Loucy (cell line): ENCODE results near the gene PCSK9.

Experiments used
- H2AFZ ChIP-seq: fragments of 200-600 bp; sonication (generic); 2 replicates; pipeline ENCODE4 v1.6.0; 2016; ENCODE audit warnings: antibody characterized with exemption, mild to moderate bottlenecking, low read length, moderate library complexity
- H3F3A ChIP-seq: fragments of 200-600 bp; 2 replicates; pipeline ENCODE4 v1.6.0; 2016; ENCODE audit warnings: antibody characterized with exemption, low read depth, mild to moderate bottlenecking
- H3K27me3 ChIP-seq: fragments of 200-600 bp; sonication (generic); 2 replicates; pipeline ENCODE4 v1.6.1; 2014; ENCODE audit warnings: low read length, mild to moderate bottlenecking; ENCODE audit not compliant: insufficient read depth, poor library complexity, severe bottlenecking
- H3K36me3 ChIP-seq: fragments of 200-600 bp; sonication (generic); 2 replicates; pipeline ENCODE4 v1.6.1; 2016; ENCODE audit warnings: low read length; ENCODE audit not compliant: insufficient read depth
- H3K4me1 ChIP-seq: fragments of 200-600 bp; sonication (generic); 2 replicates; pipeline ENCODE4 v1.5.1; 2014; ENCODE audit warnings: low read length, mild to moderate bottlenecking; ENCODE audit not compliant: insufficient read depth, poor library complexity, severe bottlenecking
- H3K4me2 ChIP-seq: fragments of 200-600 bp; sonication (generic); 2 replicates; pipeline ENCODE4 v1.6.0; 2014; ENCODE audit warnings: antibody characterized with exemption, low read length, low read depth, mild to moderate bottlenecking; ENCODE audit not compliant: poor library complexity, severe bottlenecking
- H3K4me3 ChIP-seq: fragments of 200-600 bp; sonication (generic); 2 replicates; pipeline ENCODE4 v1.5.1; 2014; ENCODE audit warnings: low read length, mild to moderate bottlenecking, mixed read lengths; ENCODE audit not compliant: poor library complexity, severe bottlenecking
- H3K79me2 ChIP-seq: fragments of 200-600 bp; sonication (generic); 2 replicates; pipeline ENCODE4 v1.6.1; 2014; ENCODE audit warnings: low read length; ENCODE audit not compliant: insufficient read depth
- H3K9ac ChIP-seq: fragments of 200-600 bp; sonication (generic); 2 replicates; pipeline ENCODE4 v1.6.0; 2014; ENCODE audit warnings: mild to moderate bottlenecking, low read depth, low read length, moderate library complexity; ENCODE audit not compliant: poor library complexity, severe bottlenecking
- H3K9me2 ChIP-seq: fragments of 200-600 bp; sonication (generic); replicated peaks from 2 replicates; pipeline ENCODE4 v1.6.1; 2016; ENCODE audit warnings: low read depth, low read length, mixed read lengths
- H3K9me3 ChIP-seq: fragments of 200-600 bp; sonication (generic); 2 replicates; pipeline ENCODE4 v1.6.1; 2014; ENCODE audit warnings: mild to moderate bottlenecking, antibody characterized with exemption, low read length, low read depth; ENCODE audit not compliant: insufficient read depth
- H4K20me1 ChIP-seq: fragments of 200-600 bp; sonication (generic); 2 replicates; pipeline ENCODE4 v1.6.0; 2014; ENCODE audit warnings: antibody characterized with exemption, low read length, mild to moderate bottlenecking; ENCODE audit not compliant: insufficient read depth, poor library complexity, severe bottlenecking
- CTCF ChIP-seq: fragments of 200-600 bp; sonication (generic); conservative IDR thresholded peaks from 2 replicates; pipeline ENCODE4 v1.5.1; 2014; ENCODE audit warnings: mild to moderate bottlenecking, antibody characterized with exemption, low read length
- EZH2phosphoT487 ChIP-seq: fragments of 200-600 bp; IDR thresholded peaks from 2 replicates; pipeline ENCODE4 v1.6.1; 2018; ENCODE audit warnings: antibody characterized with exemption, mild to moderate bottlenecking, moderate library complexity, borderline replicate concordance

Gene PCSK9

DNA sequence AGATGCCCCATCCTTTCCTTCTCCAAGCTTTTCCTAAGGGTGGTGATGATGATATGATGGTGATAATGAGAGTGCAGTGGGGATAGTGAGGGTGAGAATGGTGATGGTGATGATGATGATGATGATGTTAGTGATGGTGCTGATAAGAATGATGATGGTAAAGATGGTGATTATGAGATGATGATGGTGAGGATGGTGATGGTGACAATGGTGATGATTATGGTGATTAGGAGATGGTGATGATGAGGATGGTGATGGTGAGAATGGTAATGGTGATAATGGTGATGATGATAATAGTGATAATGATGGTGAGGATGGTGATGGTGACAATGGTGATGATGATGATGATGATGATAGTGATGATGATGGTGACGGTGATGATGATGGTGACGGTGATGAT is 36.7 kb upstream of the PCSK9 start:
- H3F3A ChIP-seq: no peaks in the 10 kb centered on the region
- H3K4me2 ChIP-seq: no peak overlapping the region
- no peak overlapping the region for H3K4me3 ChIP-seq
- H3K27me3 ChIP-seq: no peaks in the 10 kb centered on the region
- H3K79me2 ChIP-seq: no peaks in the 10 kb centered on the region
- TF ChIP-seq CTCF: no peak
- no peak for TF ChIP-seq EZH2phosphoT487
- no peak overlapping the region for H3K9ac ChIP-seq
- H3K36me3 ChIP-seq: no peaks in the 10 kb centered on the region
- no peaks in the 10 kb centered on the region for H4K20me1 ChIP-seq
- H2AFZ ChIP-seq: no peak overlapping the region
- no peaks in the 10 kb centered on the region for H3K9me2 ChIP-seq
- H3K4me1 ChIP-seq: no peaks in the 10 kb centered on the region
- H3K9me3 ChIP-seq: no peaks in the 10 kb centered on the region

- H3K4me3 ChIP-seq: no peak overlapping the region
- TF ChIP-seq CTCF (no peak), EZH2phosphoT487 (no peak)
- no peaks in the 10 kb centered on the region for H3K36me3 ChIP-seq
- H3K4me1 ChIP-seq: no peaks in the 10 kb centered on the region
- no peaks in the 10 kb centered on the region for H3K79me2 ChIP-seq
- no peak overlapping the region for H3K4me2 ChIP-seq
- no peak overlapping the region for H3K9ac ChIP-seq
- no peak overlapping the region for H2AFZ ChIP-seq
- no peaks in the 10 kb centered on the region for H3K9me3 ChIP-seq
- H3F3A ChIP-seq: no peaks in the 10 kb centered on the region
- H4K20me1 ChIP-seq: no peaks in the 10 kb centered on the region
- H3K27me3 ChIP-seq: no peaks in the 10 kb centered on the region
- H3K9me2 ChIP-seq: no peaks in the 10 kb centered on the region
Measured at GRCh38 chr1:55005351-55006140, 33.8 kb upstream of the PCSK9 start.

- H3K9me3 ChIP-seq: no peaks in the 10 kb centered on the region
- H3K27me3 ChIP-seq: no peaks in the 10 kb centered on the region
- H3K36me3 ChIP-seq: no peaks in the 10 kb centered on the region
- H3K9ac ChIP-seq: no peak overlapping the region
- H3K4me2 ChIP-seq: no peak overlapping the region
- no peaks in the 10 kb centered on the region for H3K79me2 ChIP-seq
- H2AFZ ChIP-seq: no peak overlapping the region
- TF ChIP-seq CTCF: no peak
- TF ChIP-seq EZH2phosphoT487: no peak
- H4K20me1 ChIP-seq: no peaks in the 10 kb centered on the region
- H3K4me1 ChIP-seq: no peaks in the 10 kb centered on the region
- H3K9me2 ChIP-seq: no peaks in the 10 kb centered on the region
- no peaks in the 10 kb centered on the region for H3F3A ChIP-seq
- H3K4me3 ChIP-seq: no peak overlapping the region
Measured at GRCh38 chr1:55006931-55007330, 32.4 kb upstream of the PCSK9 start.
